WTC11 (cell line): ENCODE results near the gene ARHGAP23. TPM values are rescaled to one million over a fixed set of nuclear protein-coding genes. Genes with fewer than 3 reads are reported as not detected.

Source experiments
- AR ChIP-seq: fragments of 250-450 bp; sonication (Bioruptor Pico); IDR thresholded peaks from 2 replicates; pipeline ENCODE4 v1.9.0; 2021; ENCODE audit warnings: mild to moderate bottlenecking
- ETV6 ChIP-seq: sonication (generic); formaldehyde crosslinking; IDR thresholded peaks from 2 replicates; pipeline ENCODE4 v1.8.1; 2022; ENCODE audit warnings: mild to moderate bottlenecking, missing genetic modification reagents
- FOXJ3 ChIP-seq: sonication (generic); formaldehyde crosslinking; IDR thresholded peaks from 2 replicates; pipeline ENCODE4 v1.9.0; 2021; ENCODE audit warnings: missing genetic modification reagents, mild to moderate bottlenecking, borderline replicate concordance
- SP1 ChIP-seq: sonication (generic); formaldehyde crosslinking; conservative IDR thresholded peaks from 2 replicates; pipeline ENCODE4 v1.8.1; 2022; ENCODE audit warnings: missing genetic modification reagents
- ZNF423 ChIP-seq: fragments of 250-450 bp; sonication (Bioruptor Pico); IDR thresholded peaks from 2 replicates; pipeline ENCODE4 v2.1.2; 2022; ENCODE audit warnings: mild to moderate bottlenecking, moderate library complexity
- ZNF671 ChIP-seq: fragments of 250-450 bp; sonication (Bioruptor Pico); IDR thresholded peaks from 2 replicates; pipeline ENCODE4 v1.8.0; 2021; ENCODE audit warnings: mild to moderate bottlenecking
- total RNA-seq: library from RNA; stranded (reverse); gene quantifications from 3 replicates; pipeline ENCODE4 v1.2.3, GENCODE V29; 2021
- TF ChIP-seq, protein P1 (sequence below): sonication (generic); formaldehyde crosslinking; IDR thresholded peaks from 2 replicates; pipeline ENCODE4 v1.8.0; 2022; ENCODE audit warnings: mild to moderate bottlenecking, missing genetic modification reagents

ARHGAP23 gene
- total RNA-seq, 1 experiment from 2014 or later: 66.0 TPM

- TF ChIP-seq, protein P1, sequence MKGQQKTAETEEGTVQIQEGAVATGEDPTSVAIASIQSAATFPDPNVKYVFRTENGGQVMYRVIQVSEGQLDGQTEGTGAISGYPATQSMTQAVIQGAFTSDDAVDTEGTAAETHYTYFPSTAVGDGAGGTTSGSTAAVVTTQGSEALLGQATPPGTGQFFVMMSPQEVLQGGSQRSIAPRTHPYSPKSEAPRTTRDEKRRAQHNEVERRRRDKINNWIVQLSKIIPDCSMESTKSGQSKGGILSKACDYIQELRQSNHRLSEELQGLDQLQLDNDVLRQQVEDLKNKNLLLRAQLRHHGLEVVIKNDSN (CRISPR knock-in tag): no peak
- TF ChIP-seq ZNF671: no peak
- peak; percentile 89 for TF ChIP-seq ZNF423 (CRISPR knock-in tag)
- TF ChIP-seq AR (CRISPR knock-in tag): no peak
- TF ChIP-seq FOXJ3 (CRISPR knock-in tag): no peak
- TF ChIP-seq ETV6 (CRISPR knock-in tag): peak; percentile 64; the same call in 1 of the 2 replicates
- peak; percentile 39; the same call in 1 of the 2 replicates for TF ChIP-seq SP1 (CRISPR knock-in tag)
Observed at GRCh38 chr17:38561416-38562214, 133.4 kb downstream of the ARHGAP23 start (continued).

Other genes with a start within 250 kb of the ARHGAP23 start
- gene TBC1D3, start 235.9 kb upstream of the ARHGAP23 start, total RNA-seq: not detected in 3 replicates
- 60.3 to 63.3 TPM (median 61.1 TPM) in 3 replicates for gene MRPL45, start 131.3 kb upstream of the ARHGAP23 start, total RNA-seq
- gene GPR179, start 84.5 kb upstream of the ARHGAP23 start, total RNA-seq: 0.09 to 0.46 TPM (median 0.46 TPM) in 3 replicates
- gene SOCS7, start 76.6 kb upstream of the ARHGAP23 start, total RNA-seq: 32.3 to 34.4 TPM (median 33.6 TPM) in 3 replicates
- gene SRCIN1, start 177.5 kb downstream of the ARHGAP23 start, total RNA-seq: 10.7 to 17.3 TPM (median 11.1 TPM) in 3 replicates
- gene EPOP, start 246.5 kb downstream of the ARHGAP23 start, total RNA-seq: 8.7 to 12.3 TPM (median 9.0 TPM) in 3 replicates